Stimulated activated CD8-positive, alpha-beta memory T cell treated with anti-CD3 and anti-CD28 coated beads, Interleukin-15, amount 100 ng/mL, for 1 hour (primary cell): ENCODE measurements around the gene EDEM1.
"Not testable (repeated sequence)": the region's sequence is repeated elsewhere in the genome, so short reads cannot be mapped to it uniquely, and the experiment has no call there.

Experiments used
- DNase-seq: peaks from one replicate; pipeline ENCODE4 v3.0.0-alpha.2; 2020; ENCODE audit warnings: low read depth

Gene EDEM1

DNA sequence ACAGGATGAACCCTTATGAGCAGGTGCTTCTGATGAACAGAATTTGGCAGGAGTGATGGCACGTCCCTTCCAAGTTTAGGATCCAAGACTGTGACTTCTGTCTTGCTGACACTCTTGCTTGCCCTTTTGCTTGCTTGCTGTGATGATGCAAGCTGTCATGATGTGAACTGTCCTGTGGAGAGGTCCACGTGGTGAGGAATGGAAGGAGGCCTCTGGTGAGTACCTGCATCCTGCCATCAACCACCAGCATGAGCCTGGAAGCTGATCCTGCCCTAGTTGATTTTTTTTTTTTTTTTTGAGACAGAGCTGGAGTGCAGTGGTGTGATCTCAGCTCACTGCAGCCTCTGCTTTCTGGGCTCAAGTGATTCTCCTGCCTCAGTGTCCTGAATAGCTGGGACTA lies 45.5 kb downstream of the EDEM1 start:
- DNase-seq: no peak

DNA sequence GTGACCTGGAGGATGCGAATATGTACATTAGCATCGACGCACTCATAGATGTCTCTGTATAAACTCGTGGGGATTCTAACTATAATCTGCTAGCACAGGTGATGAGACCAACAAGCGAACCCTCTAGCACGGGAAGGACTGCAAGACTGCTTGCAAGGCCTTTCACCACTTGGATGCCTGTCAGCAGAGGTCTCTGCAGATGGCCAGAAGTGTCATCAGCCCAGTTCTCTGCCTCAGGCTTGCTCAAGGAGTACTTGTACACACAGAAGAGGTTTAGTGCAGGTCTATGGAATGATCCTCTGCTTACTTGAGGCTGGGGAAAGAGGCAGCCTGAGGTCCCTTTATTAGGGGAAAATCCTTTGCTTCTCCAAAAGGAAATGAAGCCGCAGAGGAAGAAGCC lies 48.1 kb downstream of the EDEM1 start:
- no peak for DNase-seq

- DNase-seq: no peak
Observed at GRCh38 chr3:5238545-5238944, 51.0 kb downstream of the EDEM1 start.

GRCh38 chr3:5239602-5240001 lies 52.1 kb downstream of the EDEM1 start:
- no peak for DNase-seq

GRCh38 chr3:5240740-5241139 lies 53.2 kb downstream of the EDEM1 start:
- no peak for DNase-seq

DNA sequence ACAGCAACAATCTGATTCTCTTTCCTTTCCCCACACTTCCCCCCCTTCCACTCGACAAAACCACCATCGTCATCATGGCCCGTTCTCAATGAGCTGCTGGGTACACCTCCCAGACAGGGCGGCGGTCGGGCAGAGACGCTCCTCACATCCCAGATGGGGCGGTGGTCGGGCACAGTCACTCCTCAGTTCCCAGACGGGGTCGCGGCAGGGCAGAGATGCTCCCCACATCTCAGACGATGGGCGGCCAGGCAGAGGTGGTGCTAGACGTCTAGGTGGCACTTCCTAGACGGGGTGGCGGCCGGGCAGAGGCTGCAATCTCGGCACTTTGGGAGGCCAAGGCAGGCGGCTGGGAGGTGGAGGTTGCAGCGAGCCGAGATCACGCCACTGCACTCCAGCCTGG lies 55.3 kb downstream of the EDEM1 start:
- not testable (repeated sequence) for DNase-seq

- no peak for DNase-seq
Observed at GRCh38 chr3:5245927-5246326, 58.4 kb downstream of the EDEM1 start.

DNA sequence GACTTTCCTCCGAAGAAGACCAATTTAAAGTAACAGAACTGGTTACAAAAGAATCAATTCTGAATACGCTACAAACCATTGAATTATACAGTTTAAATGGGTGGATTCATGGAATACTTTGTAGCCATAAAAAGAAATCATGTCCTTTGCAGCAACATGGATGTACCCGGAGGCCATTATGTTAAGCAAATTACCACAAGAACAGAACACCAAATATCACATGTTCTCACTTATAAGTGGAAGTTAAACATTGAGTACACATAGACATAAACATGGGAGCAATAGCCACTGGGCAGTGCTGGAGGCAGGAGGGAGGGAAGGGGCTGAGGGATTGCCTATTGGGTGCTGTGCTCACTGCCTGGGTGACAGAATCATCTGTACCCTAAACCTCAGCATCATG lies 61.3 kb downstream of the EDEM1 start:
- DNase-seq: no peak

DNA sequence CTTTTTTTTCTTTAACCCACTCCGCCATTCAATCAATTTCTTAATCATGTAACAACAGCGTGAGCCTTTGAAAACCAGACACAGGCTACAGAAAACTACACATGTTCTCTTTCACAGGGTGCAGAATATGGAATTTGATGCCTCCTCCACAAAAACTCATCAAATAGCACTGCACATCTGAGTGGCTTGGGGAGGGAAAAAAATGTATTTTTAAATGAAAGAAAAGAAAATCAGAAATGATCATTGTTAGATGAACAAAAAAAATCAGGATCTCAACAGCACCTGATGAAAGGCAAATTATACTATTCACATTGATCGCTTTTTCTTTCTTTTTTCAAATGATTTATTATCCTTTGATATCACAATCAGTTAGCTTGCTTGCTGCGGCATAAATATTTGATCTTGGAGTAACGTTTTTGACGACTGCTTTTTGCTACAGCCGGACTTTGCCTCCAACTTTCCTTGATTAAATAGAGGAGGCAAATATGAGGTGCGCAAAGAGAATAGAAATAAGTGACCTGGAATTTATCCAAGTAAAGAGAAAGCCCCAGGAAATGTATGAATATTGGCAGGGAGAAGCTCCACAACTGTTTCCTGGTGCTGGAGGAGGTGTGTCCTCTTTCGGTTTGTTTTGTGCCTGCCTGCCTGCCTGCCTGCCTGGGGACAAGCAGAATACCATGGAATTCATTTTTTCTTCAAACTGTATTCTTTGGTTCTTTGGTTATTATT lies 63.1 kb downstream of the EDEM1 start:
- DNase-seq: no peak

DNA sequence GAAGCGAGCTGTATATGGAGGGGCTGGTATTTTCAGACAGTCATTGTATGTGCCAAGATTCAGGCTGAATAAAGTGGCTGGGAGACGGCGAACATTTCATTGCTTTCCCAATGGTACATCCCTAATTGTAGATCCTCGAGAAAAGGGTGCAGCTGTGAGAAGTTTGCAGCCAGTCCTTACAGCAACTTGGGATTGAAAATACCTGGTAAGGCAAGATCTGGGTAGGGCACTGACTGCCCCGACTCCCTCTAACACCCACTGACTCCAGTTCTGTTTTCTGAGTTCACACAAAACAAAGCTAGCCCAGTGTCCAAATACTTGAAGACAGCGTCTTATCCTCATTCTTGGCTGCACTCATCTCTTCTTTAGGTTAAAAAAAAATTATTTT lies 63.7 kb downstream of the EDEM1 start:
- no peak for DNase-seq

DNA sequence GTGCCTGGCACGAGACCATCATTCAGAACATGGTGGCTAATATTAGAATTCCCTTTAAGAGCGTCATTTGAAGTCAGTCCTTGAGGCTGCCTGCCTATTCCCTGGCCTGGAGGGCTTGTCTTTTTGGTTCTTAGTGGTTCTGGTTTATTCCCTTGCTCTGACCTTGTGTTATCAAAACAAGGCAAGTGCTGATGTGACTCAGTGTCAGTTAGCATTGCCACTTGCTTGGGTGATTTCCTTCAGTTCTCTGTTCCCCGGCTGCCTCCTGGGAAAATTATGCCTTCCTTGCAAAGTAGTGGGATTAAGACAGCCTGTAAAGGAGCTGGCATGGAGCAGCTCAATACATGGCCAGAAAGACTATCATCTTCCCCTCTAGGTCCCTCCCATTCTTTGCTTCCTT lies 64.6 kb downstream of the EDEM1 start:
- DNase-seq: no peak

GRCh38 chr3:5254281-5255048 lies 67.0 kb downstream of the EDEM1 start:
- no peak for DNase-seq

- DNase-seq: no peak
Observed at GRCh38 chr3:5255404-5256344, 68.2 kb downstream of the EDEM1 start.

DNA sequence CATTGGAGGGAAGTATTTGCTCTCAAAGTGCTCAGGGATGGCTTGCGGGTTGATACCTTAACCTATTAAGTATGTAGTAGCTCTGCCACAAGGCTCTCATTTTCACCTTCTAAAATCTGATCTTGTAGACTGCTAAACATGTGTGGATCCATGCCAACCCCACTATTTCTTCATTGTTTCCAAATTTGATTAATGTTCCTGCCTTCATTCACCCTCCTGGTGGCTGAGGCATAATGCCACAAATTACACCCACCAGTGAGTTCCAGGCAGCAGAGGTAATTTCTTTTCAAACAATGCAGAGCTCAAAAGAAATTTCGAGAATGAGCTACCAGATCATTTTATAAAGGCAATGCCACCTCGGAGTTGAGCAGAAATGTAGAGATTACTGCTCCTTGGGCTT lies 71.0 kb downstream of the EDEM1 start:
- no peak for DNase-seq

DNA sequence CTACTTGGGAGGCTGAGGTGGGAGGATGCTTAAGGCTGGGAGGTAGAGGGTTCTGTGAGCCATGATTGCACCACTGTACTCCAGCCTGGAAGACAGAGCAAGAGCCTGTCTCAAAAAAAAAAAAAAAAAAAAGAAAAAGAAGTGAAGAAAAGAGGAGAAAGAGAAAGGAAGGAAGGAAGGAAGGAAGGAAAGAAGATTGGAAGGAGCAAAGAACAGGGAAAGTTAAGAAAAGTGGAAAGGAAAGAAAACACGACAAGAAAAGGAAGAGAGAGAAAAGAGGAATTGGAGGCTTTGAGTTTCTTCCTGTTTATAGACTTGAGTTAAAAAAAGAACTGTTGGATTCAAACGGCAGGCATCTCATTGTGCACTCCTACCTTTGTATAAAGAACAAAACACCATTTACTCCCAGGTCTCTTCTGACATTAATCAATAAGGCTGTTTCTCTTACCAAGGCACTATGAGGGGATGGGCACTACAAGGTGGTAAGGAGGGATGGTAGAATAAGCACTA lies 73.5 kb downstream of the EDEM1 start:
- DNase-seq: no peak

DNA sequence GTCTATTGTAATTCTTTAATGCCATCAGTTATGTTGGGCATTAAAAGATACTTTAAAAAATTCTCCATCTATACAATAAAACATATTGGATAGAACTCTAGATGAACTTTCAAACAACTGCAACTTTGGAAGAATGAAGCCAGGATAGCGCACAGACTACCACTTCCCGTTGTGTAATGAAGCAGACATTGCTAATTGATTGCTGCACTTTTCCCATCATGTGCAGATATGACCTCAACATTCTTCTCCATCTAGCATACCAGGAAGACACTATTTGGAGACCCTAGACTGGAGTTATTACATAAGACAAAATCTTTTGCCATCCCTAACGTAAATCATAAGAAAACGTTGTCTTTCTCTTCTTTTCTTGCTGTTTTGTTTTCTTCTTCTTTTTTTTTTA lies 75.0 kb downstream of the EDEM1 start:
- DNase-seq: no peak

DNA sequence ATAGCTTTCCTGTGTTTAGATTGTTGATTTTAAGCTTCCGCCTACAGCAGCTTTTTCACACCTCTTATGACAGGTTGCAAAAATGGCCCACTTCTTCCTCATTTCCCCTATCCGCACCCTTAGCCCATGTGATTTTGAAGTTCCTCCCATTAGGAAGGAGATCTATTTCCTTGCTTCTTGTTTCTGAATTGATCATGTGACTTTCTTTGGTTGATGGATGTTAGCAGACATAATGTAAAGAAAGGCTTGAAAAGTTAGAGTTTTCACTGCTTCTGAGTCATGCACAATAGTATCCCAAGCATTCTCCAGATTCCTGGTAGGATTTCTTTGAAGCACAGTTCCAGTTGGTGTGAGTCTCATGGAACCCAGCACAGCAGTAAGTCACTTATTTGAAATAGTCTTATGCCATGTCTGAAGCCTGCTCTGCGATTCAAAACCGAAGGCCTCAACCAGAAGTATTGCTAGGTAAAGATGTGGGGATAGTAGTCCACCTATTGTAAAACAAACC lies 76.6 kb downstream of the EDEM1 start:
- no peak for DNase-seq

GRCh38 chr3:5264896-5265770 lies 77.6 kb downstream of the EDEM1 start:
- DNase-seq: no peak

GRCh38 chr3:5267252-5267651 lies 79.7 kb downstream of the EDEM1 start:
- DNase-seq: no peak

DNA sequence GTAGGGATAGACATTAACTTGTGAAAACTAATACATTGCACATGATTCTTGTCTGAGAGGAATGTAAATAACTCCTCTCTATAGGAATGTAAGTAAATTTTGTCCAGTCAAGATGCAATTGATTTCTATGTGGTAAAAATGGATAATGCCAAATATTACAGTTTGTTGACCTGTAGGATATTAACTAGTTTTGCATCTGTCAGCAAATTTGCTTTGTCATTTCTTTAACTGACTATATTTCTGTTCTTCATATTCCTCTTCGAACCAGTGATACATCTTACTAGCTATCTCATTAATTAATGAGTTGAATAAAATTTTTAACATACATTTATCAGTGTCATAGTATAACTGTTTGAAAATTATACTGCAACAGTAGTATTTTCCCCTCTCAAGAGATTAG lies 80.4 kb downstream of the EDEM1 start:
- DNase-seq: no peak
